Omental fat pad (tissue), 4 donors: Measurements from ENCODE around the gene NME5. TPM values are rescaled to one million over a fixed set of nuclear protein-coding genes. Genes with fewer than 3 reads are reported as not detected.

ENCODE experiments used
- ATAC-seq: fragments of 150-250 bp; one replicate; pipeline ENCODE4 v1.9.1; 2016; ENCODE audit warnings: mild to moderate bottlenecking, moderate library complexity; ENCODE audit not compliant: low FRiP score
- DNase-seq: peaks from one replicate; pipeline ENCODE4 v3.0.0-alpha.2; 2019; ENCODE audit warnings: low spot score
- total RNA-seq, 4 donors: library from RNA; depleted of rRNA; stranded (reverse); fragments of >200 nt; gene quantifications; one replicate each; pipeline ENCODE4 v1.1.0, GENCODE V29; 2016
- TF ChIP-seq, protein P1 (sequence below), 3 donors: fragments of 450-650 bp; IDR thresholded peaks; one replicate each; pipeline ENCODE4 v1.5.1; 2016 to 2017; ENCODE audit warnings: antibody characterized with exemption in 3 of 3, mild to moderate bottlenecking in 3 of 3, moderate library complexity in 2 of 3

The NME5 gene
- total RNA-seq, 4 donors from 2014 or later = 0.36 to 2.3 (median 0.75) TPM; not detected in 1

DNA sequence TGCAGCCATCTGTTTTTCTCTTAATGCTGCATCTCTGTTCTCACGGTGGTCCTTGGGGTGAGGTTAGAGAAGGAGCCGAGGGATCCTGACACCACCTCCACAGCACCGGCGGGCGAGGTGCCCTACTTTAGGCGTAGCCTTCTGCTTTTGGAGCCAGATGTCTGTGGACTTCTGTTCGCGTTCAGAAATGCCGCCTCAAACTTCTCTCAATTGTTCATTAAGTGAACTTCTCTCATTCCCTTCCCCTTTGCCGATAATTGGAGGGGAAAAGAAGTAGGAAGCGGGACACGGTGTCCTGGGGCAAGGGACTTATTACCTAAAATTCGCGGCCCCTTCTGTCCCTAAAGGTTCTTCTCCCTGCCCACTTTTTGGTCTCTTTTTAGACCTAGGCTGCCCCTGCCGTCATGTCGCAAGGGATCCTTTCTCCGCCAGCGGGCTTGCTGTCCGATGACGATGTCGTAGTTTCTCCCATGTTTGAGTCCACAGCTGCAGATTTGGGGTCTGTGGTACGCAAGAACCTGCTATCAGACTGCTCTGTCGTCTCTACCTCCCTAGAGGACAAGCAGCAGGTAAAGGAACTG lies 40.1 kb upstream of the NME5 start:
- TF ChIP-seq, protein P1, sequence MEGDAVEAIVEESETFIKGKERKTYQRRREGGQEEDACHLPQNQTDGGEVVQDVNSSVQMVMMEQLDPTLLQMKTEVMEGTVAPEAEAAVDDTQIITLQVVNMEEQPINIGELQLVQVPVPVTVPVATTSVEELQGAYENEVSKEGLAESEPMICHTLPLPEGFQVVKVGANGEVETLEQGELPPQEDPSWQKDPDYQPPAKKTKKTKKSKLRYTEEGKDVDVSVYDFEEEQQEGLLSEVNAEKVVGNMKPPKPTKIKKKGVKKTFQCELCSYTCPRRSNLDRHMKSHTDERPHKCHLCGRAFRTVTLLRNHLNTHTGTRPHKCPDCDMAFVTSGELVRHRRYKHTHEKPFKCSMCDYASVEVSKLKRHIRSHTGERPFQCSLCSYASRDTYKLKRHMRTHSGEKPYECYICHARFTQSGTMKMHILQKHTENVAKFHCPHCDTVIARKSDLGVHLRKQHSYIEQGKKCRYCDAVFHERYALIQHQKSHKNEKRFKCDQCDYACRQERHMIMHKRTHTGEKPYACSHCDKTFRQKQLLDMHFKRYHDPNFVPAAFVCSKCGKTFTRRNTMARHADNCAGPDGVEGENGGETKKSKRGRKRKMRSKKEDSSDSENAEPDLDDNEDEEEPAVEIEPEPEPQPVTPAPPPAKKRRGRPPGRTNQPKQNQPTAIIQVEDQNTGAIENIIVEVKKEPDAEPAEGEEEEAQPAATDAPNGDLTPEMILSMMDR (IDR thresholded peaks at IDR 0.05) = no peak
- ATAC-seq (no peak), DNase-seq (no peak)

DNA sequence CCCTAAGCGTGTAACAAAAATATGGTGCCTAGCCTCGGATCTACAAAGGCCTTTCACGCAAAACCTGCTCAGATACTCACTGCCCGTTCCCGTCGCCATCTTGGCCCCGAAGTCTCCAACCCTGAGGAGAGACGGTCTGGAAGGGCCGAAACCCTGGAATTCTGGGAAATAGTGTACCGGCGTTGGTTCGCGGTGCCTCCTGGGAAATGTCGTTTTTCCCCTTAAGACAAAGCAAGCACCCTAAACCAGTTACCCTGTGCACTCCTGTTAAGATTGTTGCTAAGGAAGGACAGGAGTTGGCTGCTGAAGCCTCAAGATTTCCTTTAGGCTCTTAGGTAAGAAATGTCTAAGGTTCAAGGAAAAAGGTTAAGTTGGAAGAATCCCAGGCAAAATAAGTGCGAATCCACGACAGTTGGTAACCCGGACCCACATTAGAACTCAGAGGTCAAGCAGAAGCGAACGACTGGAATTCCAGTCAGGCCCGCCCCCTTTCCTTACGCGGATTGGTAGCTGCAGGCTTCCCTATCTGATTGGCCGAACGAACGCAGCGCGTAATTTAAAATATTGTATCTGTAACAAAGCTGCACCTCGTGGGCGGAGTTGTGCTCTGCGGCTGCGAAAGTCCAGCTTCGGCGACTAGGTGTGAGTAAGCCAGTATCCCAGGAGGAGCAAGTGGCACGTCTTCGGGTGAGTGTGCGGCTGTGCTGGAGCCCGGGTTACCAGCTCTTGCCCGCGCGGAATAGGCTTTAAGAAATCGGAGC lies 39.5 kb upstream of the NME5 start, which contains the start of the genes BRD8 and KIF20A:
BRD8 (minus strand) TSS at position 115 of the 761 bp plus-strand sequence; CDS start at position 99, 16 bp downstream.
KIF20A (plus strand) TSS at position 597 of the 761 bp plus-strand sequence. CDS start 569 bp downstream, outside the sequence.
- ATAC-seq = peak; percentile 96
- peak; percentile 94 for DNase-seq
- TF ChIP-seq, protein P1 (IDR thresholded peaks at IDR 0.05) = no peak

DNA sequence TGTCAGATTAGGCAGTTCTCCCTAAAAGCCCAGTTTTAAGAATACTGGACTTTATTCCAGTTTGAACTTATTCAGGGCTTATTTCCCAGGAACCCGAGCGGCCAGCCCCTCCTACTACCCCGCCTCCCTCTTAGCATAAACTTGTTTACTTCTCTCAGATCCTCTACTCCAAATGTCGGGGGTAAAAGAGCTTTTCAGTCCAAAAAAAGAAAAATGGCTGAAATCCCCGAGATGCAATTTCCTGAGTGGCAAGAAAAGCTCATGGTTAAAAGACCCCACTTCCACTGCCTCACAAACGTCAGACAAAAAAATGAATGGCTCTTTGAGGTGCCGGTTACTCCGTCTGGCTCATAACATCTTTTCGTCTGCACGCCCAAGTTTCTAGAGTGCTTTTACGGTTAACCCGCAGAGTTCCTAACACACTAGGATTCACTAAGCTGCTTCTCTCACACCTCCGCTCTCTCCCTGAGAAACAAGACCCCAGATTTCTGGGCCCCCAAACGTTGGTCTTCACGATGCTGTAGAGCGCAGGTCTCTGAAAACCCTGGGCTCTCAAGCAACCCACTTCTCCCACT lies 38.8 kb upstream of the NME5 start:
- DNase-seq (no peak), ATAC-seq (no peak)
- TF ChIP-seq, protein P1 (IDR thresholded peaks at IDR 0.05) = no peak

DNA sequence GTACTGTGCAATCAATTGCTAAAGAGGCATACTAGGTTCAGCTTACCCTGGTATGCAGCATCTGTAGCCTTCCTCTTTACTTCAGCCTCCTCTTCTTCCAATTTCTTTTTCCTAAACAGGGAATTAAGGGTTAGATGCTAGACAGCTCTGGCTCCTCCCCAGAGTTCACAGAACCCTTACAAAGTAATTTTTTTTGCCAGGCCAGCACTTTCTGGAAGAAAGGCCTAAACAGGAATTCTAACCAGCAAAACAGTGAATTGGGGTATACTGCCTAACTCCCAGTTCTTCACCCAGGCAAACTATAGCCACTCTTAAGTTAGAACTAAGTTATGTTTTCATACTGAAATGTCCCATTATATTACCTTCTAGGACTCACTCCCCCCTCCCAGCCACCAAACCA lies 31.1 kb upstream of the NME5 start:
- TF ChIP-seq, protein P1 (IDR thresholded peaks at IDR 0.05) = no peak
- no peak for ATAC-seq
- DNase-seq = no peak

DNA sequence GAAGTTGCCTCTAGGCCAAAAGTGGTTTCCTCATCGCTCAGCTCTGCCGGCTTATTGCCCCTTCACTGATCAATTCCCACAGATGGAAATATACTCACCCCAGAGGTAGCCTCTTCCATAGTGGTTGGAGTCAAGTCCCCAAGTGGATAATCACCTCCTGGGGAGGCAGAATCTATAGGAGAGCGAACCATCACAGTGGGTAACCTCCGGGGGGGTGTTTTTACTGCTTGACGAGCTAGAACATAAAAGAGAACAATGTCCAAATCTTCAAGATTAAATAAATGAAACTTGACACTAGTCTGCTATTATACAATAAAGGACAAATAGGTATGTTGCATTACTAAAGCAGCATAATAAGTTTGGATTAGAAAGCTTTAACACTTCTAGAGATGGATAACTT lies 29.9 kb upstream of the NME5 start:
- TF ChIP-seq, protein P1 (IDR thresholded peaks at IDR 0.05) = no peak
- DNase-seq (no peak), ATAC-seq (no peak)

DNA sequence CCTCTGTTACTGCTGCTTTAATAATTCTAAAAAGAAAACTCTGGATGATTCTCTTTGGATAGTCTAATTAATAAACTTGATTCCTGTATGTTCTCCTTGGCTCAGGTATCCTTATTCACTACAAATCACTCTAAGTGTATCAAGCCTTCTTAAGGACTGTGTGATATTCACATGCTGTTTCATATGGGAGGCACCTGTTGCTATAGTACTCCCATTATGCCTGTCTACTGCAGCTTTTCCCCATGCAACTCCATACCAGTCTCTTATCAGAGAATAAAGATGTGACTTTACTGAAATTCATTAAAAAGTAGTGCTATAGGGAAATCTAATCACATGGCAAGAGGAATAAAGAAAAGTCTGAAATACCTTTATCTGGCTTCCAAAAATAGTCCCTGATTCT lies 24.5 kb upstream of the NME5 start:
- TF ChIP-seq, protein P1 (IDR thresholded peaks at IDR 0.05) = no peak
- DNase-seq = no peak
- ATAC-seq = no peak
